Measurements from ENCODE around the gene EVPL.
A peak's percentile ranks its signal among the peaks of the same experiment; 100 is the strongest.

The EVPL gene

DNA sequence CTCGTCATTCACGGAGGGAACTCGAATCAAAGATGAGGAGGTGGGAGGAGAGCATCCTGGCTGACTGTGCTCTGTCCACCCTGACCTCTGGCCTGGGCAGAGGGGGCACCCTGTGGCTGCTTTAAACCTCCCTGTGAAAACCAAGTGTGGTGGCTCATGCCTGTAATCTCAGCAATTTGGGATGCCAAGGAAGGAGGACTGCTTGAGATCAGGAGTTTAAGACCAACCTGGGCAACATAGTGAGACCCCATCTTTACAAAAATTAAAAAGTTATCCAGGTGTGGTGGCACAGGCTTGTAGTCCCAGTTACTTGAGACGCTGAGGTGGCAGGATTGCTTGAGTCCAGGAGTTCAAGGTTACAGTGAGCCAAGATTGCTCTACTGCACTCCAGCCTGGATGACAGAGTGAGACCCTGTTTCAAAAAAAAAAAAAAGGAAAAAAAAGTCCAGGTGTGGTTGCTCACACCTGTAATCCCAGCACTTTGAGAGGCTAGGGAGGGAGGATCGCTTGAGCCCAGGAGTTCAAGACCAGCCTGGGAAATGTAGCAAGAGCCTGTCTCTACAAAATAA is 32.2 kb downstream of the EVPL start:
- Histone ChIP-seq H3K4me3 (ENCODE audit: low read depth, low read length) (no peak overlapping the region), H3K36me3 (ENCODE audit: control insufficient read depth, insufficient read depth, low read length) (peaks cover 19% of the 10 kb centered on the region), H3K4me1 (ENCODE audit: control insufficient read depth, insufficient read depth, low read length) (peaks cover 3% of the 10 kb centered on the region; the same call in 1 of the 2 replicates), H3K9ac (ENCODE audit: low read length) (no peak overlapping the region), H3K9me3 (ENCODE audit: control insufficient read depth, insufficient read depth, low read depth, low read length) (no peaks in the 10 kb centered on the region), H3K27me3 (ENCODE audit: control insufficient read depth, insufficient read depth, low read length) (no peaks in the 10 kb centered on the region), H3K27ac (ENCODE audit: low read depth, low read length) (no peak overlapping the region)

DNA sequence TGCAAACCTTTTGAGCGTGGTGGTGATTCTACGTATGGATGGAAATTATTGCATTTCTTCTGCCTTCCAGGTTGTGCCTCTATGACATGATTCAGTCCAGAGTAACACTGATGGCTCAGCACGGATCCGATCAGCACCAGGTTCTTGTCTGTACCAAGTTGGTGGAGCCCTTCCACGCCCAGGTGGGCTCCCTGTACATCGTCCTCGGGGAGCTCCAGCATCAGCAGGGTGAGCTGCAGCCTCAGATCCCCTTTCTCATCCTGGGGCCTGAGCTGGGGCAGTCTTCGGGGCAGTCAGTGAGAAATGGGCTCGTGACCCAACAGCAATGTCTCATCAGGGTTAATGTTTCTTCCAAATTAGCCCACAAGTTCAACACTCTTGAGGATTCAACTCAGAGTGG is 35.7 kb downstream of the EVPL start:
- no peaks in the 10 kb centered on the region for H3K4me1 ChIP-seq (ENCODE audit: control insufficient read depth, insufficient read depth, low read length)
- no peaks in the 10 kb centered on the region for H3K9me3 ChIP-seq (ENCODE audit: control insufficient read depth, insufficient read depth, low read depth, low read length)
- no peak overlapping the region for H3K27ac ChIP-seq (ENCODE audit: low read depth, low read length)
- H3K4me3 ChIP-seq (ENCODE audit: low read depth, low read length), result no peak overlapping the region
- no peak overlapping the region for H3K9ac ChIP-seq (ENCODE audit: low read length)
- H3K27me3 ChIP-seq (ENCODE audit: control insufficient read depth, insufficient read depth, low read length), result no peaks in the 10 kb centered on the region
- peaks cover 23% of the 10 kb centered on the region for H3K36me3 ChIP-seq (ENCODE audit: control insufficient read depth, insufficient read depth, low read length)

DNA sequence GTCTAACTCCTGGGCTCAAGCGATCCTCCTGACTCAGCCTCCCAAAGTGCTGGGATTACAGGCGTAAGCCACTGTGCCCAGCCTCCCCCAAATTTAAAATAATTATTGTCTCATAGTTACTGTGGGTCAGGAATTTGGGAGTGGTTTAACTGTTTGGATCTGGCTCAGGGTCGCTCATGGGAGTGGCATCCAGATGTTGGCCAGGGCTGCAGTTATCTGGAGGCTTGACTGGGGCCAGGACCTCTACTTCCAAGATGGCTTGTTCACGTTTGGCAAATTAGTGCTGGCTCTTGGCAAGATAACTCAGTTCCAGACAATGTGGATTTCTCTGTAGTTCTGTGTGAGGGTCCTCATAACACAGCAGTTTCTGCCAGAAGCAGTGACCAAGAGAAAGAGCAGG is 40.1 kb downstream of the EVPL start:
- Histone ChIP-seq H3K9ac (ENCODE audit: low read length) (no peak overlapping the region), H3K27ac (ENCODE audit: low read depth, low read length) (no peak overlapping the region), H3K27me3 (ENCODE audit: control insufficient read depth, insufficient read depth, low read length) (no peaks in the 10 kb centered on the region), H3K9me3 (ENCODE audit: control insufficient read depth, insufficient read depth, low read depth, low read length) (no peaks in the 10 kb centered on the region), H3K4me1 (ENCODE audit: control insufficient read depth, insufficient read depth, low read length) (peaks cover 23% of the 10 kb centered on the region), H3K36me3 (ENCODE audit: control insufficient read depth, insufficient read depth, low read length) (peaks cover 15% of the 10 kb centered on the region), H3K4me3 (ENCODE audit: low read depth, low read length) (no peak overlapping the region)

DNA sequence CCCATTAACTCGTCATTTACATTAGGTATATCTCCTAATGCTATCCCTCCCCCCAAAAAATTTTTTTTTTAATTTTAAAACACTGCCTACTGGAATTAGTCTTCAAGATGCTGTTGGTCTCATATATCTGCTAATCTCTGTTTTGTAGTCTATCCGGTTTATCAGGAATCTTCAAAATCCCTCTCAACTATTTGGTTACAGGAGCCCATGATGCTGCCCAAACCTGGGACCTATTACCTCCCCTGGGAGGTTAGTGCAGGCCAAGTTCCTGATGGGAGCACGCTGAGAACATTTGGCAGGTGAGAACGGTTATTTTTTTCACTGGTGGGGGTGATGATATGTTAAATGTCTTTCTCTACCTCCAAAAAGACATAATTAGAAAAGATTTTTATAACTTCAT is 41.1 kb downstream of the EVPL start:
- no peak overlapping the region for H3K4me3 ChIP-seq (ENCODE audit: low read depth, low read length)
- H3K36me3 ChIP-seq (ENCODE audit: control insufficient read depth, insufficient read depth, low read length), result peaks cover 5% of the 10 kb centered on the region
- peaks cover 31% of the 10 kb centered on the region for H3K4me1 ChIP-seq (ENCODE audit: control insufficient read depth, insufficient read depth, low read length)
- H3K9ac ChIP-seq (ENCODE audit: low read length), result no peak overlapping the region
- H3K27me3 ChIP-seq (ENCODE audit: control insufficient read depth, insufficient read depth, low read length), result no peaks in the 10 kb centered on the region
- H3K9me3 ChIP-seq (ENCODE audit: control insufficient read depth, insufficient read depth, low read depth, low read length), result no peaks in the 10 kb centered on the region
- H3K27ac ChIP-seq (ENCODE audit: low read depth, low read length), result no peak overlapping the region

DNA sequence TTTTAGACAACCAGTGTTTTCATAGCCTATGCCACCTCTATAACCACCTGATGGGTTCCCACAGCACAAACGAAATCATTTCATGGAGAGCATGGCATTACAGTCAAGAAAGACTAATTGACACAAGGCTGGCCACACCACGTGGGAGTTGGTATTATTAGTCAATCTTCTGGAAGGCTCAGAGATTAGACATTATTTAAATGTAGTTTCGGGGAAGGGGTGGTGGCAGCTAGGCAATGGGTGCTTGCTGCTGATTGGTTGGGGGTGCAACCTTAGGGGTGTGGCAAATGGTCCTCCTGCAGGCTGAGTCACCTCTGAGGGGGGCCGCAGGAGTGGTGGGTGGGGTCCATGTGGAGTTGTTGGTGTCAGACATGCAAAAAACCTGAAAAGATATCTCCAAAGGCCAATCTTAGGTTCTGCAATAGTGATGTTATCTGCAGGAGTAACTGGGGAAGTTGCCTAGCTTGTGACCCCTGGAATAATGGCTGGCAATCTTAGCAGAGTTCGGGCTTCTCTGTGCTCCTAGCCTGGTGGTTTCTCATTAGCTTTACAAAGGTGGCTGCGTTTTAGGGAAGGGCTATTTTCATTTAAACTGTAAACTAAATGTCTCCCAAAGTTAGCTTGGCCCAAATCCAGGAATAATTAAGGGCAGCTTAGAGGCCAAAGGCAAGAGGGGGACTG is 43.5 kb downstream of the EVPL start:
- Histone ChIP-seq H3K9ac (ENCODE audit: low read length) (peak overlapping the region; percentile 47), H3K27ac (ENCODE audit: low read depth, low read length) (peak overlapping the region; percentile 54; the same call in 1 of the 2 replicates)

DNA sequence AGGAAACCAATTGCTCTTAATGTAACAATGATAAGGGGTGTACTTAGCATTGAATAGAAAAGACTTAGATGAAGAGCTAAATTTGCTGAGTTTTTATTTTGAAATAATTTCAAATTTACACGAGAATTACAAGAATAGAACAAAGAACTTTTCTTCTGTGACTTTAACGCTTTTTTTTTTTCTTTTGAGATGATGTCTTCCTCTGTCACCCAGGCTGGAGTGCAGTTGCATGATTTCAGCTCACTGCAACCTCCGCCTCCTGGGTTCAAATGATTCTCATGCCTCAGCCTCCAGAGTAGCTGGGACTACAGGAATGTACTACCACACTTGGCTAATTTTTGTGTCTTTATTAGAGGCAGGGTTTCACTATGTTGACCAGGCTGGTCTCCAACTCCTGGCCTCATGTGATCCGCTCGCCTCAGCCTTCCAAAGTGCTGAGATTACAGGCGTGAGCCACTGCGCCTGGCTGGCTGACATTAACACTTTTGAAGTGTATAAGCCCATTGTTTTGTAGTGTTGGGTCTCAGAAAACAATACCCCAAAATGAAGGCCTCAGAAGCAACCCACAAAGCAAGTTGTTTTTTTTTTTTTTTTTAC is 46.0 kb downstream of the EVPL start:
- Histone ChIP-seq H3K36me3 (ENCODE audit: control insufficient read depth, insufficient read depth, low read length) (peaks cover 7% of the 10 kb centered on the region), H3K4me3 (ENCODE audit: low read depth, low read length) (no peak overlapping the region), H3K9ac (ENCODE audit: low read length) (no peak overlapping the region), H3K27me3 (ENCODE audit: control insufficient read depth, insufficient read depth, low read length) (no peaks in the 10 kb centered on the region), H3K27ac (ENCODE audit: low read depth, low read length) (no peak overlapping the region), H3K4me1 (ENCODE audit: control insufficient read depth, insufficient read depth, low read length) (peaks cover 42% of the 10 kb centered on the region), H3K9me3 (ENCODE audit: control insufficient read depth, insufficient read depth, low read depth, low read length) (no peaks in the 10 kb centered on the region)

More for the DNA sequence above, 43.5 kb downstream of the EVPL start:
- peak overlapping the region; percentile 40 for H3K4me3 ChIP-seq (ENCODE audit: low read depth, low read length)
- peaks cover 39% of the 10 kb centered on the region for H3K4me1 ChIP-seq (ENCODE audit: control insufficient read depth, insufficient read depth, low read length)
- peaks cover 5% of the 10 kb centered on the region for H3K36me3 ChIP-seq (ENCODE audit: control insufficient read depth, insufficient read depth, low read length)
- H3K27me3 ChIP-seq (ENCODE audit: control insufficient read depth, insufficient read depth, low read length), result no peaks in the 10 kb centered on the region
- no peaks in the 10 kb centered on the region for H3K9me3 ChIP-seq (ENCODE audit: control insufficient read depth, insufficient read depth, low read depth, low read length)

DNA sequence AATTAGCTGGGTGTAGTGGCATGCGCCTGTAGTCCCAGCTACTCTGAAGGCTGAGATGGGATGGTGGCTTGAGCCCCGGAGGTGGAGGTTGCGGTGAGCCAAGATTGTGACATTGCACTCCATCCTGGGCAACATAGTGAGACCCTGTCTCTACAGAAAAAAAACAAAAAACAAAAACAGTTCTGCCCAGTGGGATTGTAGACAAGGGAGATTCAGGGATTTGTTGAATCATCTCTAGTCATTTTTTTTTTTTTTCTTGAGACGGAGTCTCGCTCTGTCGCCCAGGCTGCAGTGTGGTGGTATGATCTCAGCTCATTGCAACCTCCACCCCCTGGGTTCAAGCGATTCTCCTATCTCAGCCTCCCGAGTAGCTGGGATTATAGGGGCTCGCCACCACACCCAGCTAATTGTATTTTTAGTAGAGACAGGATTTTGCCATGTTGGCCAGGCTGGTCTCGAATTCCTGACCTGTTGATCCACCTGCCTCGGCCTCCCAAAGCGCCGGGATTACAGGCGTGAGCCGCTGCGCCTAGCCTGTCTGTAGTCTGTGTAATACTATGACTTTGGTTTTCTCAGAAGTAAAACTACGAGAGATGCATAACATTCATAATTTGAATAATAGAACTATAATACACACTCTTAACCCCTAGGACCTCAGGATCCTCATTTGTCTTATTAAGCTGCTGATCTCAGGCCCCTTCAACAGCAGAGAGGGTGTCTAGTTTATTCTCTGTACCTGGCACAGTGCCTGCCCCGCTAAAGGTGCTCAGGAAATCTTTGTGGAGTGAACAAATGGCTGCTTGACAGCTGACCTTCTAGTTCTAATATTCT is 46.7 kb downstream of the EVPL start:
- H3K9me3 ChIP-seq (ENCODE audit: control insufficient read depth, insufficient read depth, low read depth, low read length), result no peaks in the 10 kb centered on the region
- H3K9ac ChIP-seq (ENCODE audit: low read length), result peak overlapping the region; percentile 84
- no peaks in the 10 kb centered on the region for H3K27me3 ChIP-seq (ENCODE audit: control insufficient read depth, insufficient read depth, low read length)
- H3K27ac ChIP-seq (ENCODE audit: low read depth, low read length), result peak overlapping the region; percentile 76
- peak overlapping the region; percentile 90 for H3K4me3 ChIP-seq (ENCODE audit: low read depth, low read length)
- H3K36me3 ChIP-seq (ENCODE audit: control insufficient read depth, insufficient read depth, low read length), result peaks cover 11% of the 10 kb centered on the region
- peaks cover 45% of the 10 kb centered on the region for H3K4me1 ChIP-seq (ENCODE audit: control insufficient read depth, insufficient read depth, low read length)

DNA sequence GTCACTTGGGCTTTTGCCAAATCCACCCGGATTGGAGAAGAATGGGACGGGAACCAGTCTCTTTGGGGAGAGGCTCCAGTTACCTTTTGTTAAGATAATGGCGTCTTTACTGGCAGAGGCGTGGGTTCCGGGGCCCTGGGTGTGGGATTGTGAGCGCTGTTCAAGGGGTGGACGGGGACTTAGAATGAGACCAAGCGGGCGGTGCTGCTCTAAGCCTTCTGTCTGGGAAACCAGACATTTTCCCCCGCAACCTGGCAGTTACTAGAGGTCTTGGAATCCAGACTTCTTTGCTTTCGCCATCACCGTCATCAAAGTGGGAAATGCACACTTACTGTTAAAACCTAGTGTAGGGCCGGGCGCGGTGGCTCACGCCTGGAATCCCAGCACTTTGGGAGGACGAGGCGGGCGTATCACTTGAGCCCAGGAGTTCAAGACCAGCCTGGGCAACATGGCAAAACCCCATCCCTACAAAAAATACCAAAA is 47.4 kb downstream of the EVPL start:
- H3K9ac ChIP-seq (ENCODE audit: low read length), result peak overlapping the region; percentile 84
- H3K4me1 ChIP-seq (ENCODE audit: control insufficient read depth, insufficient read depth, low read length), result peaks cover 42% of the 10 kb centered on the region
- no peaks in the 10 kb centered on the region for H3K27me3 ChIP-seq (ENCODE audit: control insufficient read depth, insufficient read depth, low read length)
- H3K9me3 ChIP-seq (ENCODE audit: control insufficient read depth, insufficient read depth, low read depth, low read length), result no peaks in the 10 kb centered on the region
- H3K27ac ChIP-seq (ENCODE audit: low read depth, low read length), result peak overlapping the region; percentile 76
- H3K4me3 ChIP-seq (ENCODE audit: low read depth, low read length), result peak overlapping the region; percentile 90
- H3K36me3 ChIP-seq (ENCODE audit: control insufficient read depth, insufficient read depth, low read length), result peaks cover 13% of the 10 kb centered on the region

DNA sequence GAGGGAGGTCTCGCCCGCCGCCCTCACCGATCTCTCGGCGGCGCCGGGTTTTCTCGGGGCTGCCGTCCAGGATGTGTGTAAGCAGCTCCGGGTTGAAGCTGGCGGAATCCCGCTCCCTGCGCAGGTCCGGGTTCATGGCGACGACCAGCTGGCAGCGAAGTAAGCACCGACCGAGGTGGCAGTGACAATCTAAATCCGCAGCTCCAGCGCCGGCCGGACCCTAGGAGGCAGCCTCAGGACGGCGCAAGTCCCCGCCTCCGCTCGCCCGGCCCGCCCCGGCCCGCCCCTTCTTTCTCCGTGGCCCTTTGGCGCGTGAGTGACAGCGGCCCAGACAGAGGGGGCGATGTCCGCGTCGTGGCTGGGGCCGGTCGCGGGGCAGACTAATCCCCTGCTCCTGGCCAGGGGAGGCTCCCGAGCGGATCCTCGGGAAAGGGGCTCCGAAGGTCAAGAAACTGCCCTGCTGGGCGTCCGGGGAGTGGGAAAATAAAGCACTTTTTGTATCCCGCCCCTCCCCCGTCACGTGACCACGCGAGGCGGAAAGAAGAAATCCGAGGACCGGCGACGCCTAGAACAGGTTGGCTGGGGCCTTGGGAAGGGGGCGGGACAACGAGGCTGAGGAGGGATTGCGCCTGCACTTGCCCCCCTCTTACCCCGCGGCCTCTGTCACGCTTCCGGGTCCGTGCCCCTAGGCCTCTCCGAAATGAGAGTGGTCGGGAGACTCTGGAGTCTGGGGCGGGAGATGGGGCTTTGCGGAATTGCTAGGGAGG is 48.0 kb downstream of the EVPL start, which contains the start of the genes ACOX1 and TEN1:
TSS of gene ACOX1 (minus strand) at position 229 of the 767 bp plus-strand sequence. CDS start at position 136, 93 bp downstream.
TSS of gene TEN1 (plus strand) at position 303 of the 767 bp plus-strand sequence. CDS start 6,953 bp downstream, outside the sequence.
- H3K4me1 ChIP-seq (ENCODE audit: control insufficient read depth, insufficient read depth, low read length), result peaks cover 36% of the 10 kb centered on the region
- H3K27me3 ChIP-seq (ENCODE audit: control insufficient read depth, insufficient read depth, low read length), result no peaks in the 10 kb centered on the region
- peak within 1 kb of the TSS; percentile 84 for H3K9ac ChIP-seq (ENCODE audit: low read length)
- H3K36me3 ChIP-seq (ENCODE audit: control insufficient read depth, insufficient read depth, low read length), result peaks cover 16% of the 10 kb centered on the region
- peak within 1 kb of the TSS; percentile 76 for H3K27ac ChIP-seq (ENCODE audit: low read depth, low read length)
- H3K9me3 ChIP-seq (ENCODE audit: control insufficient read depth, insufficient read depth, low read depth, low read length), result no peaks in the 10 kb centered on the region
- H3K4me3 ChIP-seq (ENCODE audit: low read depth, low read length), result peak within 1 kb of the TSS; percentile 90

DNA sequence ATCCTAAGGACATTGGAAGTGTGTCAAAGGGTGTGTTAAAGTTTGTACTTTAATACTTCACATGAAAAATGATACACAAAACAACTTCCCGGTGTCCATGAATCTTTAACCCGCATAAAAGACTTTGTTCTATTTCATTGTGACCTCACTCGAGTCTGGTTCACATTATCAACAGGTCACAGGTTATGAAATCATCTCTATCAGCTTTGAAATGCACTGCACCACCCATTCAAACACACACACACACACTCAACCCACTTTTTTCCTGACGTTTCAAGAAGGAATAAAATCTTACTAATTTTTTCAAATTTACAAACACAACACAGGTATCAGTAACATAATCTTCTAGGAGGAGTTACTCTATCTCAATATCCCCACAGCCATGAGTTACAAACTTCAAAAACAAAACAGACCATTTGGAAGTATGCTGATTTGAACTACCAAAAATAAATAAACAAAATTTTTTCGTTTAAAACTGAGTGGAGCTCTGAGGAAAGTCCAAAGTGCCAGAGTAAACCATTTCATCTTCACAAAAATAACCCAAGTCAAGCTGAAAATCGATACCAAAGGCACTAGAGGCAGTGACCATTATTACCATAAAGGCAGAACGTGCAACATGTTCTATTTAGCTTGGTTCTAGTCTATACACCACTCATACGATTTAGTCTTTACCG is 50.8 kb downstream of the EVPL start:
- Histone ChIP-seq H3K27ac (ENCODE audit: low read depth, low read length) (no peak overlapping the region), H3K4me1 (ENCODE audit: control insufficient read depth, insufficient read depth, low read length) (peaks cover 18% of the 10 kb centered on the region), H3K27me3 (ENCODE audit: control insufficient read depth, insufficient read depth, low read length) (no peaks in the 10 kb centered on the region), H3K9ac (ENCODE audit: low read length) (no peak overlapping the region), H3K9me3 (ENCODE audit: control insufficient read depth, insufficient read depth, low read depth, low read length) (no peaks in the 10 kb centered on the region), H3K4me3 (ENCODE audit: low read depth, low read length) (0 out of 2 replicates have a peak overlapping the region, but pooled peaks have one; percentile 7), H3K36me3 (ENCODE audit: control insufficient read depth, insufficient read depth, low read length) (peaks cover 36% of the 10 kb centered on the region)

Measured in HUES6 (cell line).